ENCODE data around the gene ARRDC3.
"Not testable (repeated sequence)": the region's sequence is repeated elsewhere in the genome, so short reads cannot be mapped to it uniquely, and the experiment has no call there.

The ARRDC3 gene, protein sequence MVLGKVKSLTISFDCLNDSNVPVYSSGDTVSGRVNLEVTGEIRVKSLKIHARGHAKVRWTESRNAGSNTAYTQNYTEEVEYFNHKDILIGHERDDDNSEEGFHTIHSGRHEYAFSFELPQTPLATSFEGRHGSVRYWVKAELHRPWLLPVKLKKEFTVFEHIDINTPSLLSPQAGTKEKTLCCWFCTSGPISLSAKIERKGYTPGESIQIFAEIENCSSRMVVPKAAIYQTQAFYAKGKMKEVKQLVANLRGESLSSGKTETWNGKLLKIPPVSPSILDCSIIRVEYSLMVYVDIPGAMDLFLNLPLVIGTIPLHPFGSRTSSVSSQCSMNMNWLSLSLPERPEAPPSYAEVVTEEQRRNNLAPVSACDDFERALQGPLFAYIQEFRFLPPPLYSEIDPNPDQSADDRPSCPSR

DNA sequence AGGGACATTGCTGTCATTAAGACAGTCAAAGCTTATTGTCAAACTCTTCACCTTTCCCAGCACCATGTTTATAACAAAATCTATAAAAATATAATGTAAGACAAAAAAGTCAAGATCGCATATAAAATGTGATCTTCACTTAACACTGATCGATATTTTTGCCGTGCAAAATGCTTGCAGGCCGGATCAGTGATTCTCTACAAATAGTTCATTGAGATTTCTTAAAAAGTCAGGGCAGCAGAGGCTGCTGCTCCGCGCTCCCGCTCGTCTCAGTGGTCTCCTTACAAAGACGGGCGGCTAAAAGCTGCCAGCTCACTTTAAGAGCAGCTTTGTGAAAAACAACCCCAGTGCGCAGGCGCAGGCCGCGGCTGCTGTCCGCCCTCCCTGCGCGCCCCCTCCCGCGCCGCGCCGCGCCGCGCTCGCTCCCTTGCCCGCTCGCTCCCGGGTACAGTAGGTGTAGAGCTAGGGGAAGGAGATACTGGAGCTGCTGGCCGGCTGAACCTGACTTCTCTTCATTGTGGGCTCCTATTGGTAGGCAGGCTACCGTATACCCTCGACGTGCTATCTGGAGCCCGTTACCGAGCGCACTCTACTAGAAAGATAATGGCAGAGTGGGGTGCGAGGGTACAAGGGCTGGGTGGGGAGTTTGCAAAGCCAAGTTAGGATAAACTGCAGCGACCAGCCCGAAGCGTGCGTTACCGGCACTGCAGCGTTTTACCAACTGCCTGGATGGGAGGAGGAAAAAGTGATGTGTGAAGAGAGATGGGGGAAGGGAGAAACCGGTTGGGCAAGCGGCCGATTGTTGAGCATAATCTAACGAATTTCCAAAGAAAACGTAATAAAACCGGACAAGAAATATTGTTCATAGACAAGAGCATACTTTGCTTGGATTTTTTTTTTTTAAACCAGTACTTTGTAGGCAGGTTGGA, at the start of gene ARRDC3:
Gene ARRDC3, minus strand, starts transcription at position 291 of the 929 bp plus-strand sequence. Its CDS starts 225 bp downstream, at position 66.
- peak; percentile 90 for DNase-seq (ENCODE audit: low spot score)

DNA sequence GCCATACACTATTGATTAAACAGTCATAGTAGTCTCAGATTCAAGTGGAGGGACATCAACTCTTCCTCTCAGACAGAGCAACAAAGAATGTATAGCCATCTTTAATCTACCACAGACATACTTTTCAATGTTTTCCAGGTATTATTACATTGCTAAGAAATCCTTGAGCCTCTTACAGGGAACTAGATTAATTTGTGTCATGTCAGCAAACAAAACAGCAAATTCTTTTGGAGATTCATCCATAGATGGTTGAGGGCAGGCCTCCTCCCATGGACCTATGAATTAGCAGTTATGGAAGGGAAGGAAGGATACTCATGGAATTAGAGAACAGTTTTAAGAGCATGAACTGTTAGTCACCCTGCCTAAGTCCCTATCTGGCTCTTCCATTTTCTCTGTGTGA, 47.8 kb upstream of the ARRDC3 start:
- no peak for DNase-seq (ENCODE audit: low spot score)

DNA sequence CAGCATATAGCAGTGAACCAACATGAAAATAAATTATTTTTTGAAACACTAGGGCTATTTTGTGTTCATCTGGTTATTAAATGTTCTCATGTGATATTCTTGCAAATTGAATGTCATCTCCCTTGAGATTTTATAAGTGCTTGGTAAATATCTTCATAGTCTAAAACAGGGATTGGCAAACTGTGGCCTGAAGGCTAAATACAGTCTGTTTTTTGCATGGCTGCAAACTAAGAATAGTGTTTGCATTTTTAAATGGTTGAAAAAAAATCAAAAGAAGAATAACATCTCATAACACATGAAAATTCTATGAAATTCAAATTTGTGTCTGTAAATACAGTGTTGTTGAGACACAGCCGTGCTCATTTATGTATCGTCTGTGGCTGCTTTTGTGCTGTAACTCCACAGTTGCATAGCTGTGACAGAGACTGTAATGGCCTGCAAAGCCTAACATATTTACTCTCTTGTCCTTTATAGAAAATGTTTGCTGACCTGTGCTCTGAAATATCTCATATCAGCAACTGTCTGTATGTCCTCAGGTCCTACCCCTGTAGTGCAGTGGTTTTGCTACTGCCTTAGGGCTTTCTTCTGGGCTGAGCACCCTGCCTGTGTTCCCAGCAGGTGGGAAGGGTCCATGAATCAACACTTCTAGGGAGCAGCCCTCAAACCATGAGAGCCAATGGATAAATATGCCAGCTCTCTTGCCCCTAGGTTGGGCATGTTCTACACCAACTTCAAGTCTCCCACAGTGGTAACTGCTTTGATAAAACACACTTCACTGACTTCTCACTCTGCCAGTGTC, 41.7 kb upstream of the ARRDC3 start:
- no peak for DNase-seq (ENCODE audit: low spot score)

DNA sequence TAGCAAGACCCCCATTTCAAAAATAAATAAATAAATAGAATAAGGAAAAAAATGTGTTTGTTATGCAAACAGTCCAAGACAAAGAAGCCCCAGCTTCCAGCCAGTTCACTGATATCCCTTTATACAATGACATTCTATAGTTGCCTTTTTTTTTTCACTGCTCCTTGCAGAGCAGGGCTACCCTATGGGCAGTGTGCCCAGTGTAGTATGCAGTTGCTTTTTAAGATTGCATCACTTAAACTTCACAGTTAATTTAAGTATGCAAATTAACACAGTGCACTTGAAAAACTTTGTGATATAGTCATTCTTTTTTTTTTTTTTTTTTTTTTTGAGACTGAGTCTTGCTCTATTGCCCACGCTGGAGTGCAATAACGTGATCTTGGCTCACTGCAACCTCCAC, 40.8 kb upstream of the ARRDC3 start:
- no peak for DNase-seq (ENCODE audit: low spot score)

DNA sequence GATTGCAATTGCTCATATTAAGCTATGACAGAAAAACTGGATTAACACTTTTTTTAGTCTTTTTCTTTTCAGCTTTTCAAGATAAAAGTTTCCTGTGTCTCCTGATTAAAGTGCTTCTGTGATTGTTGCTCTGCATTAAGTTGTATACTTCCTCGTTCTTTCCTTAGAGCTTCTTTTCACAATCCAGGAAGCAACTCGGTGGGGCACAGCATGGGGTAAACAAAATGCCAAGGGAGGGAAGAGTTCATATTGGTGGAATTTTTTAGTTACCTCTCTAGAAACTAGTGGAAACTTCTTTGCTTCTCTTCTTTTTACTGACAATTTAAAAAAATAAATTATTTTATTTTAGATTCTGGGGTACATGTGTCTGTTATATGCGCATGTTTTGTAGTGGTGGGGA, 37.8 kb upstream of the ARRDC3 start:
- no peak for DNase-seq (ENCODE audit: low spot score)

DNA sequence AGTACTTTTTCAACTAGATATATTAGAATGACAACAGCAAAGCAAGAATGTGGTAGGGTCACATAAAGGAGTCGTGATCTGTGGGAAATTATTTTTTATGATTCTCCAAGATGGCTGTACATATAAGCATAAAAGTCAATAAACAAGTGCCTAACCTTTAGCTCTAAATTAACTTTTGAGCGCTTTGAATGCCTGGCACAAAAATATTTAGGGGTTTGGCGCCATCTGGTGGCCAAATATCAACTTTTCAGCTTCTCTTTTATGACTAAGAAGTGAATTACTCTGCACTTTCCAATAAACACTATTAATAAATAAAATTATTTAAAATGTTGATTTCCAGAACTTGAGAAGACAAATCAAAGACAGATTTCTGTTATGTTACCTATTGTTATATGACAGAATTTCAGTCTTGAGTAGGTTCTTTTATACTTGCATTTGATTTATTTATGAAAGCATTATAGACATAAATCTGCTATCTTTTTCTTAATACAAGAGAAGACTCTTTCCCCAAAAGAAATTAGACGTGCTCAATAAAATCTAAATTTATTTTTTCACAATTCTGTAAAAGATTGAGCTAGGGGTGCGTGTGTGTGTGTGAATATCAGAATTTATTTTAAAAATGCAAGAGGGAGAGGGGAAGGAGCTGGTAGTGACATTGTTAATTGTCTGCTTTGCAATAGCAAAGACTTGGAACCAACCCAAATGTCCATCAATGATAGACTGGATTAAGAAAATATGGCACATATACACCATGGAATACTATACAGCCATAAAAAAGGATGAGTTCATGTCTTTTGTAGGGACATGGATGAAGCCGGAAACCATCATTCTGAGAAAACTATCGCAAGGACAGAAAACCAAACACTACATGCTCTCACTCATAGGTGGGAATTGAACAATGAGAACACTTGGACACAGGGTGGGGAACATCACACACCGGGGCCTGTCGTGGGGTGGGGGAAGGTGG, 36.7 kb upstream of the ARRDC3 start:
- no peak for DNase-seq (ENCODE audit: low spot score)

DNA sequence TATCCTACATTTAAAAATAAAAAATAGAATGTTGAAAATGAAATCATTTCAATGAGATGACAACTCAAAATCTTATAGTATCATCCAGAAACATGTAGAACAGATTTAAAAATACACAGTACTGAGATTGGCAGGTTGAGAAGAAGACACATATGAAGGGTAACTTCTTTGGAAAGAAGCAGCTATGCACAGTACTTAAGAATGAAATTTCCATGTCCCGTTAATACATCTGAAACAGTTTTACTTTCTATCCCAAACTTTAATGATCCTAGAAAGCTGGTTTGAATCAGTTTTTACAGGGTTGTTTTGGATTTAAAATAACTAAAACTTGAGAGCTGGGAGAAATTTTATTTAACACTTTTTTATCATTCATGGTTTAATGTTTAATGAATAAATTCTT, 36.0 kb upstream of the ARRDC3 start:
- DNase-seq (ENCODE audit: low spot score): no peak

DNA sequence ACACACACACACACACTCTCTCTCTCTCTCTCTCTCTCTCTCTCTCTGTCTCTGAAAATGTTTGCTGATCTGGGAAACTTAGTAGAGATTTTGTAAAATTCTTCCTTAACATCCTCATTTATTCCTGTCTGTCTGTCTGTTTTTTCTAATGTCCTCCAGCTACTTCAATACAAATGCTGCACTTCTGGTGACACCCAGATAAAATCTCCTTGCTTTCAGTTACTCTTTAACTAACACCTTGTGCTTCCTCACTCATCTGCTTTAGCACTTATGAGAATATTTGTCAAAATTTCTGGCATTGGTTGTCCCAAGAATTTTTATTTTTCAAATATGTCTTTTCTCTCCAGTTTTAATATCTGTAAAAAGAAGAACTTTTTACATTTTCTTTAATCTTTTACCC, 35.0 kb upstream of the ARRDC3 start:
- no peak for DNase-seq (ENCODE audit: low spot score)

DNA sequence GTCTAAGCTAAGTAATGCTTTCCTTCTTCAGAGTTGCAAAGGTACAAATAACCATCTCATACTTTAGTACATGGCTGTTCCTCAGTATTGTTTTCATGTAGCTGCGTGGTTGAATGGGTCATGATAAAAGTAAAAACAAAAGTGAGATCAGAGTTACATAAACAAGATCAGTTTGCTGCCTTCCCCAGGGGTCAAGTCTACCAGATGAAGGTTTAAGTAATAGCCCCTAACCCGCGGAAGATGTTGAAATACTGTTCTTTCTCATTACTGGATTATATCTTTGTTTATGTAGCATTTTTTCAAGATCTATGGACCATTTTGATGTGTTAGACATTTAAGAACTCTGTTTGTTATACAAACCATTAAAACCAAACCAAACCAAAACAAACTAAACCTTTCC, 34.1 kb upstream of the ARRDC3 start:
- DNase-seq (ENCODE audit: low spot score): no peak

DNA sequence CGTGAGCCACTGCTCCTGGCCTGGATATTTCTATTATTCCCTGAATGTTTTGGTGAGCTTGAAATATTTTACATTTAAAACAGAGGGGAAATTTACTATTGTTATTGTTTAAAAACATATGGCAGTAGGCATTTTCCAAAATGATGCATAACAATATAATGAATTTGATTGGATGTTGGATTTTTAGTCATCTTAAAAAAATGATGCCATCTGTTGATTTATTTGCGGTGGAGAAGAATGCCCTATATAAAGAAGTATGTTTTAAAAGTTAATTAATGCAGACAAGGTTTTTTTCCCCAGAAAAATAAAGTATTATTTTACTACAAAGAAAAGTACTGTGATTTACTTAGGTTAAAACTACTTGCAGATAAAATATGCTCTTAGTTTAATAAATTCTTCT, 33.4 kb upstream of the ARRDC3 start:
- no peak for DNase-seq (ENCODE audit: low spot score)

DNA sequence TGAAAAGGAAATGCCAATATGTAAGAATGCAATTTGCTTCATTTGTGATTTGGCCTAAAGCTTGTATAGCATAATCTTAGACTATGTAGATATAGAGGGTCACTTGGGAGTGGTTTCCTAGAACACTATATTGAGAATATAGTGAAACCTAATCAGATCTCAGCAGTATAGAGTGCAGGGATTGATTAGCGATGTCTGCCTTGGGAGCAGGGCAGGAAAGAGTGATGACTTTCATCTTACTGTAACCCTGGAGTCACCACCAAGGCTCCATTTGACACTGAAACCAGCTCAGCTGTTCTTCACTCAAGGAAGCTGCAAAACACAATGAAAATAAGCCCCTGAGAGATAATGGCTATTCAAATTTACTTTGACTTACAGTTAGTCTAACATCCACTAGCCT, 26.2 kb upstream of the ARRDC3 start:
- no peak for DNase-seq (ENCODE audit: low spot score)

DNA sequence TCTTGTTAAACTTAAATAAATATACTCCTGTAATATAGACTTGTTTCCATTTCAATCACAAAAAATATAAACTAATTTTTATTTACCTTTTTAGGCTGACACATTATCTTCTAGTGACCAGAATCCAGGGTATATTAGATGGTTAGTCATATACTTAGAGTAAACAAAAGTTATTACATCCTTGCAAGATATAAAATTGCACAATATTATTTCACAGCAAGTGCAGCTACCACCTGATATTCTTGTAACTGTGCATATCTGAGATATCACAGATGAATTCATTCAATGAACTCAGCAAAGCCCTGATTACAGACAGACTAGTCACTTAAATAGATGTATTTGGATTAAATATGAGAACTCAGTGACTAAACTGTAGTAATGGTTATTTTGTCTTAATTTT, 25.6 kb upstream of the ARRDC3 start:
- no peak for DNase-seq (ENCODE audit: low spot score)

DNA sequence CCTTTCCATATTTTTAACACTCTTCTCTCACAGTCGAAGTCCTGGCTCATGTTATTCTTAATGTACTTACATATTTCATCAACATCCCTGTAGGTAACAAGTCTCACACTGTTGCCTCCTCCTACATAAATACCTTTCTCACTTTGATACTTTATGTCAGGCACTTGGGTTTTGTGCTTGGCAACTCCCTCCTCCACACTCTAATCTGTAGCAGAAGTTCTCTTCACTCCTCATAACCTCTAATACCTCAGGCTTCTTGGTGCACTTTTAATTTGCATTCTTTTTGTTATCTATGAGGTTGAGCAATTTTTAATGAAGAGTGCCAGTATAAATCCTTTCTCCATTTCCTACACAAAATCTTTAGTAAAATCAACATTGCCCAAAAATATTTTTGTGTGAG, 24.1 kb upstream of the ARRDC3 start:
- DNase-seq (ENCODE audit: low spot score): no peak

DNA sequence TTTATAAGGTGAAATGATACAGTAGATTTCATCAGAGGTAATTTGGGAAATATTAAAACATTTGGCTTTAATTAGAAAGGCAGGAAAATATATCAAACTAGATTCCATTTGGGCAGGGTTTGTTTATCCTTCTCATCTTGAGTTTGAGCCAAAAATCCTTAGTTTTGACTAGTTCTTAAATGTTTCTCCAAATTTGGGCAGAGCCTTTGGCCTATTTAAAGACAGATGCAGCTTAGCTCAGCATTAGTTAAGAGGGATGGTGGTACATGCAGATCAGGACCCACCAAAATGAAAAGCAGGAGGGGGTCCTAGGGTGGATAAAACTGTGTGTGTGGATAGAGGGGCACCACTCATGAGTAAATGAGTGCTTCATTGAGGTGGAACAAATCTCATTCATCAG, 20.3 kb upstream of the ARRDC3 start:
- no peak for DNase-seq (ENCODE audit: low spot score)

DNA sequence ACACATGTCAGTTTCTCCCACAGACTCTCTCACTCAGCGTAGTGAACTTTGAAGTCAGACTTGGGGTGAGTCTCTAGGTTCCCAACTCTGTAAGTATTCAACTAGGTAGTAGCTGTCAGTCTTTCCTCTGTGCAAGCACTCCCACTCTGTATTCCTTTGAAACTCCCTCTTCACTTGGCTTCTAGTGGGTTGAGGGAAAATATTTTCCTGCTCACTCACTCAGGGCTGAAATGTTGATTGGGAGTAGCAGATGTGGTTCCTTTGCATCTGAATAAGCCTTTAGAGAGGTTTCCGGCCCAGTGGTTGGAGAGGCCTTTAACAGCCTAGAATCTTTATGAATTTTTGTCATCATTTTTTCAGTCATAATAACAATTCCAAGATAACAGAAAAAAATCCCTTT, 18.1 kb upstream of the ARRDC3 start:
- no peak for DNase-seq (ENCODE audit: low spot score)

DNA sequence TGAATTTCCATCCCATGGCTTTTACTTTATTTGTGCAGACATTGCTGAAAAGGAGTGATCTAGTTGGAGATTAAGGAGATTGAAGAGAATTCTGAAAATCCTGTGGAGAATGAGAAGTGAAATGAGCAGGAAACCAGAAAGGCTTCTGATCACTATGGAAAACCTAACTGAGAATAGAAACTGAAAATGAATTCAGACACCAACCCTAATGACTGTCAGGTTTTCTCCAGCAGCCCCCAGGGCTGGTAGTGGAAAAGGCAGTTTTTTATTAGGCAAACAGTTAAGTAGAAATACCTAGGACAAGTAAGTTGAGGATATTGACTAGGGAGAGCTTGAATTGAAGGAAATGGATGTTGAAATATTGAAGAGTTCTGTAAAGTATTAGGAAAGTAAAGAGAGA, 14.7 kb upstream of the ARRDC3 start:
- no peak for DNase-seq (ENCODE audit: low spot score)

DNA sequence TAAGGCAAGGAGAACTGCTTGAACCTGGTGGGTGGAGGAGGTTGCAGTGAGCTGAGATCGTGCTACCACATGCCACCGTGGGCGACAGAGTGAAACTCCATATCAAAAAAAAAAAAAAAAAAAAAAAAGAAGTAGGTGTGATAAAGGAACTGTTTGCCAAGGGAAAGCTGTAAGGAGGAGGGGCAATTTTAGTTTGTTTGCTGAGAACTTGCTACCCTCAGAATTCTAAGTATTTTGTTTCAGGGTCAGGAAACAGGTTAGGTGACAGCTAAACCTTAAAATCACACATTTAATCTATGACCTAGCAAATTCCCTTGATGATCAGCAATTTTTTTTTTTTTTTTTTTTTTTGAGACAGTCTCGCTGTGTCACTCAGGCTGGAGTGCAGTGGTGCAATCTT, 7.2 kb upstream of the ARRDC3 start:
- no peak for DNase-seq (ENCODE audit: low spot score)

DNA sequence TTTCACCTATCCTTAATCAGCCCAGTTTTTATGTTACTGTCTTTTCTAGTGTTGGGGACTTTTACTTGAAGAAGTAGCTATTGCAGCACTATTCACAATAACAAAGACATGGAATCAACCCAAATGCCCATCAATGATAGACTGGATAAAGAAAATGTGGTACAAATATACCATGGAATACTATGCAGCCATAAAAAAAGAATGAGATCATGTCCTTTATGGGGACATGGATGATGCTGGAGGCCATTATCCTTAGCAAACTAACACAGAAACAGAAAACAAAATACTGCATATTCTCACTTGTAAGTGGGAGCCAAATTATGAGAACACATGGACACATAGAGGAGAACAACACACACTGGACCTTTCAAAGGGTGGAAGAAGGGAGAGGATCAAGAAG, 6.4 kb upstream of the ARRDC3 start:
- not testable (repeated sequence) for DNase-seq (ENCODE audit: low spot score)

DNA sequence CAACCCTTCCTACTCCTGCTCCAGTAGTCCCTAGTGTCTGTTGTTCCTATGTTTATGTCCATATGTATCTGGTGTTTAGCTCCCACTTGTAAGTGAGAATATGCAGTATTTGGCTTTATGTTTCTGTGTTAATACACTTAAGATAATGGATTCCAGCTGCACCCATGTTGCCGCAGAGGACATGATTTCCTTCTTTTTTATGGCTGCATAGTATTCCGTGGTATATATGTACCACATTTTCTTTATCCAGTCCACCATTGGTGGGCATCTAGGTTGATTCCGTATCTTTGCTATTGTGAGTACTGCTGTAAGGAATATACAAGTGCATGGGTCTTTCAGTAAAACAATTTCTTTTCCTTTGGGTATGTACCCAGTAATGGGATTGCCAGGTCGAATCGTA, 5.2 kb upstream of the ARRDC3 start:
- DNase-seq (ENCODE audit: low spot score): no peak

DNA sequence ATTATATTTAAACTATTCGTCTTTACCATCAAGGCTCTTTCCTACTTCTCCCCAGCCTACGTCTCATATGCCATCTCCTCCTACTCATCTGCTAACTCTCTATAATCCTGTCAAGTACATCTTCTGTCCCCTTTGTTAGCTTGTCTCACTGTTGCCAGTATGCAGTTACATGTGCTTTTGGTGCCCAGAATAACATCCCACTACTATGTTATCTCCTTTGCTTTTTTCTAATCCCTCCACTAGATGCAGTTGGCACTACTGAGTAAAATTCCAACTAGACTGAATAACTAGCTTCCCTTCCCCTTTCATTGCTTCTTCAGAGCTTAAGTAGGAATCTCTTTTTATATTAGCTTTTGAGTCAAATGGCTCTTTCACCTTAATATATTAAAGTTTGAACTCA, 3.0 kb upstream of the ARRDC3 start:
- DNase-seq (ENCODE audit: low spot score): no peak

DNA sequence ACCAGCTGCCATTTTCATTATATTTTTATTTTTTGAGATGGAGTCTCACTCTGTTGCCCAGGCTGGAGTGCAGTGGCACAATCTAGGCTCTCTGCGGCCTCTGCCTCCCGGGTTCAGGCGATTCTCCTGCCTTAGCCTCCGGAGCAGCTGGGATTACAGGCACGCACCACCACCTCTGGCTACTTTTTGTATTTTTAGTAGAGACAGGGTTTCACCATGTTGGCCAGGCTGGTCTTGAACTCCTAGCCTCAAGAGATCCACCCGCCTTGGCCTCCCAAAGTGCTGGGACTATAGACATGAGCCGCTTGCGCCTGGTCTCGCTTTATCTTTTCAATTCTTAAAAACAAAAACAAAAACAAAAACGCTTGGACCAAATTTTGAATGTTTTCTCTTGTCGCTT, 2.5 kb upstream of the ARRDC3 start:
- not testable (repeated sequence) for DNase-seq (ENCODE audit: low spot score)

All from HuH-7 (cell line).